OCI-LY7 (cell line): ENCODE data around the gene FBN1.

ENCODE experiments used
- CTCF ChIP-seq: fragments of 200-600 bp; sonication (generic); conservative IDR thresholded peaks from 2 replicates; pipeline ENCODE4 v1.5.1; 2014; ENCODE audit warnings: mild to moderate bottlenecking, antibody characterized with exemption, low read length, moderate library complexity, mixed read lengths
- EZH2phosphoT487 ChIP-seq: fragments of 200-600 bp; sonication (generic); IDR thresholded peaks from 2 replicates; pipeline ENCODE4 v1.6.1; 2018; ENCODE audit warnings: low read depth, borderline replicate concordance, mild to moderate bottlenecking, mixed run types, antibody characterized with exemption, low read length, moderate library complexity, mixed read lengths

GRCh38 chr15:48515500-48515899, 130.0 kb downstream of the FBN1 start:
- TF ChIP-seq CTCF: no peak
- TF ChIP-seq EZH2phosphoT487: no peak
